ENCODE results near the gene APOB. TPM values are rescaled to one million over a fixed set of nuclear protein-coding genes. Genes with fewer than 3 reads are reported as not detected.

The APOB gene
- total and polyA plus RNA-seq, 2 of the 13 experiments (the other 11 are each of a cell fraction or from before 2014, with no cell fraction given), result 1,569 to 2,515 TPM

DNA sequence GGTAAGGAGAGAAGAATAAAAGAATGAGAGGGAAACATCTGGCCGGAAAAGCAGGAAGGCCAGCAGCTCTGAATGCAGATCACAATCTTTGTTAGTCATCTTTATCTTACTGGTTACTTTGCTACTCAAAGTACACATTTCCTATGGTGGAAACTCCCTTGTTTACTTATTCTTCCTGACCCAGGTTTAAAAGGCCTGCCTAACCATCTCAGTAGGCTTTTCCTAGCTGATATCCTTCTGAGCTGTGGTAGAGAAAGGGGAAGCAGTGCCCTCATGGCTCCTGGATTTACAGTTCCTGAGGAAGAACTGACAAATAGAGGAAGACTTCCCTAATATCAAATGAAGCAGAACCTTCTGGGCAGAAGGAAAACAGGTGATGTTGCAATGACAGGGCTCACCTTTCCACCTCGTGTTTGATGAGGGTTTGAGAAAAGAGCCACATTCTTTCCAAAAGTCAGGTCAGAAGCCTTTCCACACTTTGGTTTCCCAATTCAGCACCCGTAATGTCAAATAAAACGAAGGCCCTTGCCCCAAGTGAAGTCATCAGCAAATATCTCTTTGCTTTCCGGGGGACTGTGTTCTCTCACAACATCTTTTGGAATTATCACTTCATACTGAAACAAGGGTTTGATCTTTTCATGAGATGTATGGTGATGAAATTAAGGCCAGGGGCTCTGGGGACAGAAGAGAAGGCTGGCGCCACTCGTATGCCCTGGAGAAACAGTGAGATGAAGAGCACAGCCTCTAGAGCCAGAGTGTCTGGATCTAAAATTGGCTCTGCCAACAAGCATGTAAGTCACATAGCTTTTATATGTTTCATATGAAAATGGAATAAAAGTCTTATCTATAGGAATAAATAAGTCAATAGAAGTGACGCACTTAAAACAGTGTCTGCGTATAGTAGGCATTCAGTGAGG is 26.7 kb upstream of the APOB start (continued):
- TF ChIP-seq, protein P1, sequence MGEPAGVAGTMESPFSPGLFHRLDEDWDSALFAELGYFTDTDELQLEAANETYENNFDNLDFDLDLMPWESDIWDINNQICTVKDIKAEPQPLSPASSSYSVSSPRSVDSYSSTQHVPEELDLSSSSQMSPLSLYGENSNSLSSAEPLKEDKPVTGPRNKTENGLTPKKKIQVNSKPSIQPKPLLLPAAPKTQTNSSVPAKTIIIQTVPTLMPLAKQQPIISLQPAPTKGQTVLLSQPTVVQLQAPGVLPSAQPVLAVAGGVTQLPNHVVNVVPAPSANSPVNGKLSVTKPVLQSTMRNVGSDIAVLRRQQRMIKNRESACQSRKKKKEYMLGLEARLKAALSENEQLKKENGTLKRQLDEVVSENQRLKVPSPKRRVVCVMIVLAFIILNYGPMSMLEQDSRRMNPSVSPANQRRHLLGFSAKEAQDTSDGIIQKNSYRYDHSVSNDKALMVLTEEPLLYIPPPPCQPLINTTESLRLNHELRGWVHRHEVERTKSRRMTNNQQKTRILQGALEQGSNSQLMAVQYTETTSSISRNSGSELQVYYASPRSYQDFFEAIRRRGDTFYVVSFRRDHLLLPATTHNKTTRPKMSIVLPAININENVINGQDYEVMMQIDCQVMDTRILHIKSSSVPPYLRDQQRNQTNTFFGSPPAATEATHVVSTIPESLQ (CRISPR knock-in tag; conservative IDR thresholded peaks at IDR 0.05), result peak; percentile 97; the same call in 1 of the 2 replicates
- TF ChIP-seq, protein P2, sequence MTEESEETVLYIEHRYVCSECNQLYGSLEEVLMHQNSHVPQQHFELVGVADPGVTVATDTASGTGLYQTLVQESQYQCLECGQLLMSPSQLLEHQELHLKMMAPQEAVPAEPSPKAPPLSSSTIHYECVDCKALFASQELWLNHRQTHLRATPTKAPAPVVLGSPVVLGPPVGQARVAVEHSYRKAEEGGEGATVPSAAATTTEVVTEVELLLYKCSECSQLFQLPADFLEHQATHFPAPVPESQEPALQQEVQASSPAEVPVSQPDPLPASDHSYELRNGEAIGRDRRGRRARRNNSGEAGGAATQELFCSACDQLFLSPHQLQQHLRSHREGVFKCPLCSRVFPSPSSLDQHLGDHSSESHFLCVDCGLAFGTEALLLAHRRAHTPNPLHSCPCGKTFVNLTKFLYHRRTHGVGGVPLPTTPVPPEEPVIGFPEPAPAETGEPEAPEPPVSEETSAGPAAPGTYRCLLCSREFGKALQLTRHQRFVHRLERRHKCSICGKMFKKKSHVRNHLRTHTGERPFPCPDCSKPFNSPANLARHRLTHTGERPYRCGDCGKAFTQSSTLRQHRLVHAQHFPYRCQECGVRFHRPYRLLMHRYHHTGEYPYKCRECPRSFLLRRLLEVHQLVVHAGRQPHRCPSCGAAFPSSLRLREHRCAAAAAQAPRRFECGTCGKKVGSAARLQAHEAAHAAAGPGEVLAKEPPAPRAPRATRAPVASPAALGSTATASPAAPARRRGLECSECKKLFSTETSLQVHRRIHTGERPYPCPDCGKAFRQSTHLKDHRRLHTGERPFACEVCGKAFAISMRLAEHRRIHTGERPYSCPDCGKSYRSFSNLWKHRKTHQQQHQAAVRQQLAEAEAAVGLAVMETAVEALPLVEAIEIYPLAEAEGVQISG (CRISPR knock-in tag; IDR thresholded peaks at IDR 0.05), result peak; percentile 67
- peak; percentile 83; the same call in 1 of the 2 replicates for TF ChIP-seq MAF1 (CRISPR knock-in tag; IDR thresholded peaks at IDR 0.05; ENCODE audit: borderline replicate concordance)
- no peak; the same call in 1 of the 2 replicates for TF ChIP-seq ZBTB38 (CRISPR knock-in tag; IDR thresholded peaks at IDR 0.05)
- TF ChIP-seq ATF7-NPFF (CRISPR knock-in tag; IDR thresholded peaks at IDR 0.05; ENCODE audit: low read depth), result no peak
- TF ChIP-seq, protein P3, sequence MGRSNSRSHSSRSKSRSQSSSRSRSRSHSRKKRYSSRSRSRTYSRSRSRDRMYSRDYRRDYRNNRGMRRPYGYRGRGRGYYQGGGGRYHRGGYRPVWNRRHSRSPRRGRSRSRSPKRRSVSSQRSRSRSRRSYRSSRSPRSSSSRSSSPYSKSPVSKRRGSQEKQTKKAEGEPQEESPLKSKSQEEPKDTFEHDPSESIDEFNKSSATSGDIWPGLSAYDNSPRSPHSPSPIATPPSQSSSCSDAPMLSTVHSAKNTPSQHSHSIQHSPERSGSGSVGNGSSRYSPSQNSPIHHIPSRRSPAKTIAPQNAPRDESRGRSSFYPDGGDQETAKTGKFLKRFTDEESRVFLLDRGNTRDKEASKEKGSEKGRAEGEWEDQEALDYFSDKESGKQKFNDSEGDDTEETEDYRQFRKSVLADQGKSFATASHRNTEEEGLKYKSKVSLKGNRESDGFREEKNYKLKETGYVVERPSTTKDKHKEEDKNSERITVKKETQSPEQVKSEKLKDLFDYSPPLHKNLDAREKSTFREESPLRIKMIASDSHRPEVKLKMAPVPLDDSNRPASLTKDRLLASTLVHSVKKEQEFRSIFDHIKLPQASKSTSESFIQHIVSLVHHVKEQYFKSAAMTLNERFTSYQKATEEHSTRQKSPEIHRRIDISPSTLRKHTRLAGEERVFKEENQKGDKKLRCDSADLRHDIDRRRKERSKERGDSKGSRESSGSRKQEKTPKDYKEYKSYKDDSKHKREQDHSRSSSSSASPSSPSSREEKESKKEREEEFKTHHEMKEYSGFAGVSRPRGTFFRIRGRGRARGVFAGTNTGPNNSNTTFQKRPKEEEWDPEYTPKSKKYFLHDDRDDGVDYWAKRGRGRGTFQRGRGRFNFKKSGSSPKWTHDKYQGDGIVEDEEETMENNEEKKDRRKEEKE (IDR thresholded peaks at IDR 0.05), result no peak
- TF ChIP-seq ZNF34 (CRISPR knock-in tag; IDR thresholded peaks at IDR 0.05; ENCODE audit: borderline replicate concordance), result 0 out of 2 replicates have a peak, but pooled peaks have one; percentile 59
- TF ChIP-seq NR2F1 (CRISPR knock-in tag; IDR thresholded peaks at IDR 0.05), result peak; percentile 46 to 68; a peak in 3 of 4 replicates
- no peak for TF ChIP-seq ZFP36 (IDR thresholded peaks at IDR 0.05; ENCODE audit: borderline replicate concordance, low read depth, low read length, partially characterized antibody)
- no peak for TF ChIP-seq ZNF12 (CRISPR knock-in tag; IDR thresholded peaks at IDR 0.05)
- TF ChIP-seq ZBTB7B (CRISPR knock-in tag; IDR thresholded peaks at IDR 0.05), result peak; percentile 68
- TF ChIP-seq, protein P4, sequence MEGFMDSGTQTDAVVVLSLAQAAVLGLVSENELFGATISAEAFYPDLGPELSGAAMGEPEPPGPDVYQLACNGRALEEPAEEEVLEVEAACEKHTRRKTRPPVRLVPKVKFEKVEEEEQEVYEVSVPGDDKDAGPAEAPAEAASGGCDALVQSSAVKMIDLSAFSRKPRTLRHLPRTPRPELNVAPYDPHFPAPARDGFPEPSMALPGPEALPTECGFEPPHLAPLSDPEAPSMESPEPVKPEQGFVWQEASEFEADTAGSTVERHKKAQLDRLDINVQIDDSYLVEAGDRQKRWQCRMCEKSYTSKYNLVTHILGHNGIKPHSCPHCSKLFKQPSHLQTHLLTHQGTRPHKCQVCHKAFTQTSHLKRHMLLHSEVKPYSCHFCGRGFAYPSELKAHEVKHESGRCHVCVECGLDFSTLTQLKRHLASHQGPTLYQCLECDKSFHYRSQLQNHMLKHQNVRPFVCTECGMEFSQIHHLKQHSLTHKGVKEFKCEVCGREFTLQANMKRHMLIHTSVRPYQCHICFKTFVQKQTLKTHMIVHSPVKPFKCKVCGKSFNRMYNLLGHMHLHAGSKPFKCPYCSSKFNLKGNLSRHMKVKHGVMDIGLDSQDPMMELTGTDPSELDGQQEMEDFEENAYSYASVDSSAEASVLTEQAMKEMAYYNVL (CRISPR knock-in tag; IDR thresholded peaks at IDR 0.05; ENCODE audit: borderline replicate concordance), result peak; percentile 100
- TF ChIP-seq ZNF781 (CRISPR knock-in tag; IDR thresholded peaks at IDR 0.05; ENCODE audit: borderline replicate concordance, not compliant biosample characterization), result peak; percentile 41
- TF ChIP-seq JUND (CRISPR knock-in tag; IDR thresholded peaks at IDR 0.05), result peak; percentile 32; the same call in 1 of the 2 replicates

All from HepG2 (cell line).